ENCODE data around the gene DISC1.
"Not testable (repeated sequence)": the region's sequence is repeated elsewhere in the genome, so short reads cannot be mapped to it uniquely, and the experiment has no call there.

DISC1 gene

DNA sequence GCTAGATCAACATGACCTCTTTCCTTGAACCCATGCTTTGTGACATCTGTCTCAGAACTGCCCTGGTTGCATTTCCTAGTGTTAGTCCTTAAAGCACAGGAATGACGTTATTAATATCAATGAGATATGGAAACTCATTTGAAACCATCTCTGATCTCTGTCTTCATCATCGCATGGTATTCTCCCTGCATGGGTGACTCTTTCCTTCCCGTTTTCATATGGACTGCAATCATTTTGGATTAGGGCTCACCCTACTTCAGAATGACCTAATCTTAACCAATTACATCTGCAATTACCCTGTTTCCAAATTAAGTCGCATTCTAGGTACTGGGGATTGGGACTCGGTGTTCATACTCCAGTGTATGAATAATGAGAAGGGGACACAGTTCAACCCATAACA, 41.7 kb upstream of the DISC1 start:
- no peak overlapping the region for H3K4me3 ChIP-seq (ENCODE audit: low read depth, low read length)
- no peak for TF ChIP-seq CTCF (IDR thresholded peaks at IDR 0.05; ENCODE audit: control insufficient read depth, extremely low read depth, insufficient read depth)
- no peak for DNase-seq (ENCODE audit: low read depth)

DNA sequence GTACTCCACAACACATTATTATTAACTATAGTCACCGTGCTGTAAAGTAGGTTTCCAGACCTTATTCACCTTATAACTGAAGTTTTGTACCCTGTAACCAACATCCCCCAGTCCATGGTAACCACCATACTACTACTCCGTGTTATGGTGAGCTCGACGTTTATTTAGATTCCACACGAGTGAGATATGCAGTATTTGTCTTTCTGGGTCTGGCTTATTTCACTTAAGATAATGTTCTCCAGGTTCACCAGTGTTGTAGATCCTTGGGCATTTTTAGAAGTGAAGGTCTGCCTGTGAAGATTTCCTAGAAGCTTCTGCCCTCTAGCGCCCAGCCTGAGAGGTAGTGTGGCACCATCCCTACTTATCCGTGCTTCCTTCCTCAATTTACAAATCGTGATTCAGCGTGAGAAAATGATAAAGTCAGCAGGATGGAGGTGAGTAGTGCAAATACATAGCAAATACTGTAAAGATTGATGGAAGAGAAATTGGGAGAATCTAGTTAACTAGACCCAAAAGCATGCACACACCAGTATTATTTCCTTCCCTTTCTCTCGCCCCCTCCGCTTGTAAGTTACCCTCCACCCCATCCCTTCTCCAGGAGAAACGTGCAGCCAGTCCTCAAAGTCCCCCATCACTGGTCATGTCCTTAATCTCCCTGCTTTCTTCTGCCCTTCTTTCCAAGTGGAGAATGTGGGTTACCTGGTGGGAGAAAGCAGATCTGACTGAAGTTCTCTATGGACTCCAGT, 36.0 kb upstream of the DISC1 start:
- TF ChIP-seq CTCF (IDR thresholded peaks at IDR 0.05; ENCODE audit: control insufficient read depth, extremely low read depth, insufficient read depth), result peak; percentile 97
- peak; percentile 36 for DNase-seq (ENCODE audit: low read depth)
- H3K4me3 ChIP-seq (ENCODE audit: low read depth, low read length), result no peak overlapping the region

- no peak overlapping the region for H3K4me3 ChIP-seq (ENCODE audit: low read depth, low read length)
- DNase-seq (ENCODE audit: low read depth), result no peak
- TF ChIP-seq CTCF (IDR thresholded peaks at IDR 0.05; ENCODE audit: control insufficient read depth, extremely low read depth, insufficient read depth), result no peak
Observed at GRCh38 chr1:231591466-231591865, 35.1 kb upstream of the DISC1 start.

DNA sequence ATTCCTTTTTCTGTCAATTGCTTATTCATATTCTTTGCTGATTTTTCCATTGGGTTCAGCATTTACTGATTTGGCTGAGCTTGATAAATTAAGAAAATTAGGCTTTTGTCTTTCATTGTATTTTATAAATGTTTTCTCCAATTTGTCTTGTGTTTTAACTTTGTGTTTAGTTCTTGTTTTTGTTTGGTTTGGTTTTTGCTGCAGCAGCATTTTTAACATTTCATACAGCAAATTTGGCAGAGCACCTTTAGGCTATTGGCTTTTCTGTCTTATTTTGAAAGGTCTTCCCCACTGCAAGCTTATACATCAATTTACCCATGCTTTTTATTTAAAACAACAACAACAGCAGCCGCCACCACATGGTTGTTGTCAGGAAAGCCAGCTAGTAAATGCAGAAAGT, 33.8 kb upstream of the DISC1 start:
- no peak overlapping the region for H3K4me3 ChIP-seq (ENCODE audit: low read depth, low read length)
- no peak for DNase-seq (ENCODE audit: low read depth)
- TF ChIP-seq CTCF (IDR thresholded peaks at IDR 0.05; ENCODE audit: control insufficient read depth, extremely low read depth, insufficient read depth), result no peak

DNA sequence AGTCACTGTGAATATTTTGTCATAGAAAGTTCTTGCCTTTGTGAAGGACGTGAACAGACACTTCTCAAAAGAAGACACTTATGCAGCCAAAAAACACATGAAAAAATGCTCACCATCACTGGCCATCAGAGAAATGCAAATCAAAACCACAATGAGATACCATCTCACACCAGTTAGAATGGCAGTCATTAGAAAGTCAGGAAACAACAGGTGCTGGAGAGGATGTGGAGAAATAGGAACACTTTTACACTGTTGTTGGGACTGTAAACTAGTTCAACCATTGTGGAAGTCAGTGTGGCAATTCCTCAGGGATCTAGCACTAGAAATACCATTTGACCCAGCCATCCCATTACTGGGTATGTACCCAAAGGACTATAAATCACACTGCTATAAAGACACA, 33.3 kb upstream of the DISC1 start:
- H3K4me3 ChIP-seq (ENCODE audit: low read depth, low read length), result not testable (repeated sequence)

DNA sequence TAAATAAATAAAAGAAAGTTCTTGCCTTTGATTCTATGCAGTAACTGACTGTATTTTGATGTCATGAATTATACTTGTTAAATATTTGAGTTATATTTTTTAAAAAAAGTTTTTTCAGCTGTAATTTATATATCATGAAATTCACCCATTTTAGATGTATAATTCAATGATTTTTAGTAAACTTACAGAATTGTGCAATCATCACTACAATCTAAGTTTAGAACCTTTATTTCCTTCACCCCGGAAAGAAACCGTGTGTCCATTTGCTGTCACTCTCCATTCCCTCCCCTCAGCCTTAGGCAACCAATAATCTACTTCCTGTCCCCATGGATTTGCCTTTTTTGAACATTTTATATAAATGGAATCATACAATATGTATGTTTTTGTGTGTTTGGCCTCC, 32.5 kb upstream of the DISC1 start:
- DNase-seq (ENCODE audit: low read depth), result no peak
- H3K4me3 ChIP-seq (ENCODE audit: low read depth, low read length), result no peak overlapping the region
- no peak for TF ChIP-seq CTCF (IDR thresholded peaks at IDR 0.05; ENCODE audit: control insufficient read depth, extremely low read depth, insufficient read depth)

More for the DNA sequence above, 33.3 kb upstream of the DISC1 start:
- not testable (repeated sequence) for DNase-seq (ENCODE audit: low read depth)

- no peak for DNase-seq (ENCODE audit: low read depth)
- no peak for TF ChIP-seq CTCF (IDR thresholded peaks at IDR 0.05; ENCODE audit: control insufficient read depth, extremely low read depth, insufficient read depth)
- H3K4me3 ChIP-seq (ENCODE audit: low read depth, low read length), result no peak overlapping the region
Observed at GRCh38 chr1:231594749-231595148, 31.8 kb upstream of the DISC1 start.
